A549 (cell line): Measurements from ENCODE around the gene NAA38. TPM values are rescaled to one million over a fixed set of nuclear protein-coding genes. Genes with fewer than 3 reads are reported as not detected.
A peak's percentile ranks its signal among the peaks of the same experiment; 100 is the strongest.

ENCODE experiments used
- ATAC-seq, 2 experiments: fragments of 200-7000 bp in 1 of 2; fragments of >200 bp in 1 of 2; cut with Nextera tagmentation in 1 of 2; cut with Tn5 transposase in 1 of 2; 3 replicates each; pipeline versions ENCODE4 v1.8.0 to v1.9.1; 2018 to 2020; ENCODE audit warnings: mild to moderate bottlenecking in 1 of 2, moderate library complexity in 1 of 2
- CTCF ChIA-PET: fragments of 300-600 bp; sonication (Branson Sonifier 250); formaldehyde crosslinking; extraction: SDS; loops from one replicate; lab custom pipeline; 2021; ENCODE audit warnings: antibody characterized with exemption, inconsistent platforms; lab: Yijun Ruan, JAX
- POLR2A ChIA-PET: fragments of 350-600 bp; formaldehyde crosslinking; extraction: SDS; loops from one replicate; lab custom pipeline; 2021; ENCODE audit warnings: antibody characterized with exemption, inconsistent platforms; lab: Yijun Ruan, JAX
- DNase-seq, 2 experiments: peaks; one replicate each; pipeline versions ENCODE4 v3.0.0 to v3.0.0-alpha.2; 2011 to 2016; ENCODE audit warnings: low read depth in 1 of 2, low spot score in 1 of 2
- FAIRE-seq: peaks from 2 replicates; lab custom pipeline; 2011; peaks lifted over from hg19 to GRCh38; lab: Jason Lieb, UNC
- H3K27ac ChIP-seq, 2 experiments: fragments of >200 bp; sonication (Bioruptor Twin); formaldehyde crosslinking; 3 replicates each; pipeline ENCODE4 v1.5.1; 2016 to 2017
- H3K4me1 ChIP-seq: fragments of >200 bp; sonication (Bioruptor Twin); formaldehyde crosslinking; 3 replicates; pipeline ENCODE4 v1.6.1; 2016
- H3K4me2 ChIP-seq: fragments of >200 bp; sonication (Bioruptor Twin); formaldehyde crosslinking; 3 replicates; pipeline ENCODE4 v1.6.1; 2016
- H3K4me3 ChIP-seq: fragments of >200 bp; sonication (Bioruptor Twin); formaldehyde crosslinking; 3 replicates; pipeline ENCODE4 v1.5.1; 2016
- H3K9me3 ChIP-seq: fragments of >200 bp; sonication (Bioruptor Twin); formaldehyde crosslinking; 3 replicates; pipeline ENCODE4 v1.6.1; 2016
- BCL3 ChIP-seq: fragments of >200 bp; sonication (Bioruptor Twin); formaldehyde crosslinking; IDR thresholded peaks from 3 replicates; pipeline ENCODE4 v1.6.1; 2016
- BHLHE40 ChIP-seq: IDR thresholded peaks from 2 replicates; pipeline ENCODE4 v1.6.1; 2012; ENCODE audit warnings: low read depth, low read length, inconsistent platforms
- CHD4 ChIP-seq: fragments of 200-600 bp; sonication (generic); IDR thresholded peaks from 2 replicates; pipeline ENCODE4 v1.6.1; 2016; ENCODE audit warnings: antibody characterized with exemption, mild to moderate bottlenecking, borderline replicate concordance
- FOSL2 ChIP-seq, 2 experiments: fragments of 450-650 bp in 1 of 2; fragments of >200 bp in 1 of 2; sonication (Bioruptor Twin) in 1 of 2; formaldehyde crosslinking; IDR thresholded peaks; 2 replicates each; pipeline versions ENCODE4 v1.5.0 to v1.6.1; 2016 to 2020; ENCODE audit warnings: mild to moderate bottlenecking in 1 of 2, moderate library complexity in 1 of 2
- GATA3 ChIP-seq: IDR thresholded peaks from 2 replicates; pipeline ENCODE4 v1.6.1; 2012; ENCODE audit warnings: borderline replicate concordance
- HDAC2 ChIP-seq: fragments of 200-600 bp; sonication (generic); IDR thresholded peaks from 2 replicates; pipeline ENCODE4 v1.6.1; 2016
- HMGXB4 ChIP-seq: fragments of 250-450 bp; sonication (Bioruptor Pico); IDR thresholded peaks from 2 replicates; pipeline ENCODE4 v1.5.0; 2021; ENCODE audit warnings: mild to moderate bottlenecking, moderate library complexity, borderline replicate concordance
- HOXB13 ChIP-seq: fragments of 250-450 bp; sonication (Bioruptor Pico); IDR thresholded peaks from 2 replicates; pipeline ENCODE4 v1.5.0; 2020; ENCODE audit warnings: low read depth, mild to moderate bottlenecking, moderate library complexity
- HOXB5 ChIP-seq: fragments of 250-450 bp; sonication (Bioruptor Pico); IDR thresholded peaks from 2 replicates; pipeline ENCODE4 v1.5.0; 2020; ENCODE audit warnings: mild to moderate bottlenecking, moderate library complexity
- KDM1A ChIP-seq: fragments of 200-600 bp; sonication (generic); IDR thresholded peaks from 2 replicates; pipeline ENCODE4 v1.6.1; 2016; ENCODE audit warnings: low read depth, mild to moderate bottlenecking
- MAZ ChIP-seq: fragments of 150-350 bp; IDR thresholded peaks from 2 replicates; pipeline ENCODE4 v1.6.1; 2014; ENCODE audit warnings: antibody characterized with exemption, low read depth, low read length, borderline replicate concordance
- POLR2AphosphoS2 ChIP-seq: conservative IDR thresholded peaks from 2 replicates; pipeline ENCODE4 v1.6.1; 2012; ENCODE audit warnings: low read length, improper control_type of control experiment, inconsistent platforms
- RARB ChIP-seq: fragments of 250-450 bp; sonication (Bioruptor Pico); IDR thresholded peaks from 2 replicates; pipeline ENCODE4 v1.8.0; 2021; ENCODE audit warnings: mild to moderate bottlenecking, moderate library complexity
- RCOR1 ChIP-seq: fragments of 150-350 bp; IDR thresholded peaks from 2 replicates; pipeline ENCODE4 v1.6.1; 2014; ENCODE audit warnings: antibody characterized with exemption, low read length, low read depth
- SREBF2 ChIP-seq: fragments of 450-650 bp; IDR thresholded peaks from 2 replicates; pipeline ENCODE4 v1.6.1; 2014; ENCODE audit warnings: mild to moderate bottlenecking, moderate library complexity
- TP53 ChIP-seq: fragments of 250-450 bp; sonication (Bioruptor Pico); IDR thresholded peaks from 2 replicates; pipeline ENCODE4 v1.5.0; 2021; ENCODE audit warnings: mild to moderate bottlenecking, moderate library complexity
- ZFP36 ChIP-seq: fragments of 450-650 bp; IDR thresholded peaks from 2 replicates; pipeline ENCODE4 v1.6.1; 2014; ENCODE audit warnings: borderline replicate concordance; ENCODE audit not compliant: partially characterized antibody
- ZSCAN20 ChIP-seq: fragments of 250-450 bp; sonication (Bioruptor Pico); IDR thresholded peaks from 2 replicates; pipeline ENCODE4 v1.8.0; 2022; ENCODE audit warnings: mild to moderate bottlenecking, moderate library complexity
- WGBS: methylation state at CpG from one replicate; pipeline ENCODE4 v1.1.6; 2017; ENCODE audit errors: missing lambda C conversion rate; 5-methylcytosine and 5-hydroxymethylcytosine counted together
- polyA plus RNA-seq, 4 experiments: library from polyadenylated mRNA; depleted of rRNA in 3 of 4; stranded (reverse); fragments of >200 nt; fragmentation: RNase III in 1 of 4; extraction: RNeasy Plus Mini Kit Qiagen cat#74134 plus additional on column Dnase treatment in 1 of 4; gene quantifications; 2 replicates in 3 of 4; 3 replicates in 1 of 4; pipeline ENCODE4 v1.2.3, GENCODE V29; 2011 to 2017

The NAA38 gene
- polyA plus RNA-seq, 2 of the 4 experiments (the other 2 are of a cell fraction), result 102 to 287 TPM

GRCh38 chr17:7841396-7841914, 15.9 kb downstream of the NAA38 start (continued):
- TF ChIP-seq HMGXB4 (CRISPR knock-in tag) (no peak), FOSL2 (IDR thresholded peaks at IDR 0.05) (peak; percentile 81), FOSL2 (CRISPR knock-in tag; IDR thresholded peaks at IDR 0.05) (peak; percentile 74; the same call in 1 of the 2 replicates), GATA3 (peak; percentile 21; the same call in 1 of the 2 replicates), RCOR1 (no peak), TP53 (CRISPR knock-in tag) (no peak; the same call in 1 of the 2 replicates), RARB (no peak), HDAC2 (no peak), ZSCAN20 (CRISPR knock-in tag) (no peak), BCL3 (no peak), MAZ (no peak), HOXB13 (CRISPR knock-in tag) (no peak)

GRCh38 chr17:7840875-7841274, 16.5 kb downstream of the NAA38 start:
- TF ChIP-seq HDAC2, result peak; percentile 73; the same call in 1 of the 2 replicates
- TF ChIP-seq HOXB5 (CRISPR knock-in tag), result no peak
- peak; percentile 89; the same call in 1 of the 2 replicates for TF ChIP-seq KDM1A
- WGBS, result 84% methylated on average over 1 of the region's 1 CpG
- Histone ChIP-seq H3K4me1 (peaks cover 52% of the 10 kb centered on the region), H3K27ac (peak overlapping the region; percentile 96; a peak in 5 of 6 replicates), H3K4me3 (peak overlapping the region; percentile 80), H3K4me2 (peak overlapping the region; percentile 91), H3K9me3 (no peaks in the 10 kb centered on the region)
- ATAC-seq, result no peak
- ChIA-PET CTCF (interaction anchor here (1.0 to 25.1 kb wide), 8 partner anchors 1 to 217 kb away, joined by 3 to 677 read pairs (median 5); partner anchors contain the start of genes KDM6B and NAA38), POLR2A (interaction anchor here (5.7 kb wide), 1 partner anchor 16 kb away, joined by 65 read pairs; the partner anchor contains the start of genes CYB5D1 and NAA38)
- FAIRE-seq, result no peak
- no peak for DNase-seq

- TF ChIP-seq BHLHE40 (no peak), ZFP36 (no peak), SREBF2 (no peak), GATA3 (no peak), CHD4 (no peak), POLR2AphosphoS2 (no peak)
- TF ChIP-seq, all 56 proteins: peak for 0
- peaks cover 49% of the 10 kb centered on the region for H3K4me1 ChIP-seq
- POLR2A ChIA-PET, result interaction anchor here (5.7 kb wide), 1 partner anchor 16 kb away, joined by 65 read pairs; the partner anchor contains the start of genes CYB5D1 and NAA38
- CTCF ChIA-PET, result interaction anchor here (0.8 to 25.1 kb wide), 9 partner anchors 1 to 217 kb away, joined by 3 to 677 read pairs (median 5); partner anchors contain the start of genes KDM6B and NAA38
- H3K4me3 ChIP-seq, result no peak overlapping the region
- no peaks in the 10 kb centered on the region for H3K9me3 ChIP-seq
- 74% methylated on average over 1 of the region's 1 CpG for WGBS
- FAIRE-seq (no peak), DNase-seq (no peak), ATAC-seq (no peak)
- peak overlapping the region; percentile 96; the same call in 2 of the 3 replicates for H3K4me2 ChIP-seq
- H3K27ac ChIP-seq, result 0 out of 6 replicates have a peak overlapping the region, but pooled peaks of 1 of the 2 experiments have one; percentile 5
Observed at GRCh38 chr17:7840441-7840840, 16.9 kb downstream of the NAA38 start.
